Measurements from ENCODE around the gene ENPP4.

Gene ENPP4

GRCh38 chr6:46175446-46175845 lies 45.7 kb downstream of the ENPP4 start:
- H3K4me1 ChIP-seq (ENCODE audit: insufficient read depth, low read length, poor library complexity, severe bottlenecking) = no peaks in the 10 kb centered on the region
- H3K79me2 ChIP-seq (ENCODE audit: insufficient read depth, low read length) = no peaks in the 10 kb centered on the region
- H3F3A ChIP-seq (ENCODE audit: low read depth) = no peaks in the 10 kb centered on the region
- no peaks in the 10 kb centered on the region for H3K36me3 ChIP-seq (ENCODE audit: insufficient read depth, low read length)
- no peak overlapping the region for H3K4me2 ChIP-seq (ENCODE audit: low read depth, low read length, poor library complexity, severe bottlenecking)
- no peaks in the 10 kb centered on the region for H3K9me3 ChIP-seq (ENCODE audit: insufficient read depth, low read depth, low read length)
- H4K20me1 ChIP-seq (ENCODE audit: insufficient read depth, low read length, poor library complexity, severe bottlenecking) = no peaks in the 10 kb centered on the region
- H3K9ac ChIP-seq (ENCODE audit: low read depth, low read length, poor library complexity, severe bottlenecking) = no peak overlapping the region
- H2AFZ ChIP-seq (ENCODE audit: low read length) = no peak overlapping the region
- no peaks in the 10 kb centered on the region for H3K9me2 ChIP-seq (replicated peaks; ENCODE audit: low read depth, low read length)
- no peaks in the 10 kb centered on the region for H3K27me3 ChIP-seq (ENCODE audit: insufficient read depth, low read length, poor library complexity, severe bottlenecking)
- H3K4me3 ChIP-seq (ENCODE audit: low read length, poor library complexity, severe bottlenecking) = no peak overlapping the region
- TF ChIP-seq EZH2phosphoT487 (IDR thresholded peaks at IDR 0.05; ENCODE audit: borderline replicate concordance) = no peak
- TF ChIP-seq CTCF (conservative IDR thresholded peaks at IDR 0.05; ENCODE audit: low read length) = no peak

GRCh38 chr6:46175976-46176375 lies 46.2 kb downstream of the ENPP4 start:
- Histone ChIP-seq H3K9me2 (replicated peaks; ENCODE audit: low read depth, low read length) (no peaks in the 10 kb centered on the region), H3F3A (ENCODE audit: low read depth) (no peaks in the 10 kb centered on the region), H3K4me1 (ENCODE audit: insufficient read depth, low read length, poor library complexity, severe bottlenecking) (no peaks in the 10 kb centered on the region), H3K4me3 (ENCODE audit: low read length, poor library complexity, severe bottlenecking) (no peak overlapping the region), H3K36me3 (ENCODE audit: insufficient read depth, low read length) (no peaks in the 10 kb centered on the region), H3K27me3 (ENCODE audit: insufficient read depth, low read length, poor library complexity, severe bottlenecking) (no peaks in the 10 kb centered on the region), H3K9ac (ENCODE audit: low read depth, low read length, poor library complexity, severe bottlenecking) (no peak overlapping the region), H3K9me3 (ENCODE audit: insufficient read depth, low read depth, low read length) (no peaks in the 10 kb centered on the region), H3K4me2 (ENCODE audit: low read depth, low read length, poor library complexity, severe bottlenecking) (no peak overlapping the region), H2AFZ (ENCODE audit: low read length) (no peak overlapping the region), H4K20me1 (ENCODE audit: insufficient read depth, low read length, poor library complexity, severe bottlenecking) (no peaks in the 10 kb centered on the region), H3K79me2 (ENCODE audit: insufficient read depth, low read length) (no peaks in the 10 kb centered on the region)
- TF ChIP-seq EZH2phosphoT487 (IDR thresholded peaks at IDR 0.05; ENCODE audit: borderline replicate concordance) = no peak
- no peak for TF ChIP-seq CTCF (conservative IDR thresholded peaks at IDR 0.05; ENCODE audit: low read length)

- Histone ChIP-seq H3K4me2 (ENCODE audit: low read depth, low read length, poor library complexity, severe bottlenecking) (no peak overlapping the region), H3K9me3 (ENCODE audit: insufficient read depth, low read depth, low read length) (no peaks in the 10 kb centered on the region), H3K27me3 (ENCODE audit: insufficient read depth, low read length, poor library complexity, severe bottlenecking) (peaks cover 16% of the 10 kb centered on the region), H3K79me2 (ENCODE audit: insufficient read depth, low read length) (no peaks in the 10 kb centered on the region), H3K9me2 (replicated peaks; ENCODE audit: low read depth, low read length) (no peaks in the 10 kb centered on the region), H2AFZ (ENCODE audit: low read length) (no peak overlapping the region), H3K4me3 (ENCODE audit: low read length, poor library complexity, severe bottlenecking) (no peak overlapping the region), H3K4me1 (ENCODE audit: insufficient read depth, low read length, poor library complexity, severe bottlenecking) (no peaks in the 10 kb centered on the region), H3K36me3 (ENCODE audit: insufficient read depth, low read length) (no peaks in the 10 kb centered on the region), H3K9ac (ENCODE audit: low read depth, low read length, poor library complexity, severe bottlenecking) (no peak overlapping the region), H4K20me1 (ENCODE audit: insufficient read depth, low read length, poor library complexity, severe bottlenecking) (no peaks in the 10 kb centered on the region), H3F3A (ENCODE audit: low read depth) (no peaks in the 10 kb centered on the region)
- no peak for TF ChIP-seq EZH2phosphoT487 (IDR thresholded peaks at IDR 0.05; ENCODE audit: borderline replicate concordance)
Observed at GRCh38 chr6:46184114-46184513, 54.3 kb downstream of the ENPP4 start.

- H3K36me3 ChIP-seq (ENCODE audit: insufficient read depth, low read length) = no peaks in the 10 kb centered on the region
- TF ChIP-seq EZH2phosphoT487 (IDR thresholded peaks at IDR 0.05; ENCODE audit: borderline replicate concordance) (no peak), CTCF (conservative IDR thresholded peaks at IDR 0.05; ENCODE audit: low read length) (no peak)
- H4K20me1 ChIP-seq (ENCODE audit: insufficient read depth, low read length, poor library complexity, severe bottlenecking) = no peaks in the 10 kb centered on the region
- no peak overlapping the region for H3K4me2 ChIP-seq (ENCODE audit: low read depth, low read length, poor library complexity, severe bottlenecking)
- peaks cover 16% of the 10 kb centered on the region for H3K27me3 ChIP-seq (ENCODE audit: insufficient read depth, low read length, poor library complexity, severe bottlenecking)
- no peaks in the 10 kb centered on the region for H3K79me2 ChIP-seq (ENCODE audit: insufficient read depth, low read length)
- H3F3A ChIP-seq (ENCODE audit: low read depth) = no peaks in the 10 kb centered on the region
- H3K4me1 ChIP-seq (ENCODE audit: insufficient read depth, low read length, poor library complexity, severe bottlenecking) = no peaks in the 10 kb centered on the region
- no peak overlapping the region for H3K4me3 ChIP-seq (ENCODE audit: low read length, poor library complexity, severe bottlenecking)
- H3K9me3 ChIP-seq (ENCODE audit: insufficient read depth, low read depth, low read length) = no peaks in the 10 kb centered on the region
- no peak overlapping the region for H2AFZ ChIP-seq (ENCODE audit: low read length)
- no peaks in the 10 kb centered on the region for H3K9me2 ChIP-seq (replicated peaks; ENCODE audit: low read depth, low read length)
- H3K9ac ChIP-seq (ENCODE audit: low read depth, low read length, poor library complexity, severe bottlenecking) = no peak overlapping the region
Observed at GRCh38 chr6:46186583-46186982, 56.8 kb downstream of the ENPP4 start.

Data from Loucy (cell line).